ENCODE results near the gene RASSF1. TPM values are rescaled to one million over a fixed set of nuclear protein-coding genes. Genes with fewer than 3 reads are reported as not detected.

The RASSF1 gene
- total RNA-seq, 2 experiments from 2014 or later, result 157 to 160 TPM

DNA sequence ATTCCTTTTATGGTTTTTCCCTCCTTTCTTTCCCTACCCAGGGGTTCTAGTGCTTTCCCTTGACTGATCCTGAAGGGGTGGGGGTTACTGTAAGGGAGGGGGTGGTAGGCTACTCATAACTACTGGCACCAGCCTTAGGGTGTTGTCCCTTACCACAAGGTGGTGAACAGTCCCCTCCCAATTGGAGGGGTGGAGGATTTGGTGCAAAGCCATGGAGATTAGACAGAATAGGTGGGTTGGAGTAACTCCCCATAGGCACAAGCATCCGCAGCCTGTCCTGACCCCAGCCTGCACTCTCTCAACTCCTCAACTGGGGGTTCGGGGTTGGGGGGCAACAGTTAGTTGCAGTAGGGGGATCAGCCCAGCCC lies 15.5 kb downstream of the RASSF1 start:
- ChIA-PET CTCF (interaction anchor here (0.7 to 6.7 kb wide), 11 partner anchors 10 to 131 kb away, joined by 3 to 82 read pairs (median 7); partner anchors contain the start of genes HYAL1, HYAL3, IFRD2 and NAA80), POLR2A (interaction anchor here (1.8 to 31.7 kb wide), 3 partner anchors 18 to 33 kb away, joined by 8 to 704 read pairs (median 21); partner anchors contain the start of genes CYB561D2, HYAL3, IFRD2 and NAA80)
- no peak overlapping the region for H3K27ac Mint-ChIP-seq
- no peak overlapping the region for H3K4me3 Mint-ChIP-seq
- no peaks in the 10 kb centered on the region for H3K9me3 Mint-ChIP-seq
- H3K27me3 Mint-ChIP-seq, result no peaks in the 10 kb centered on the region
- H3K36me3 Mint-ChIP-seq (ENCODE audit: low read depth), result peaks cover 17% of the 10 kb centered on the region
- peaks cover 35% of the 10 kb centered on the region for H3K4me1 Mint-ChIP-seq
- DNase-seq, result no peak

DNA sequence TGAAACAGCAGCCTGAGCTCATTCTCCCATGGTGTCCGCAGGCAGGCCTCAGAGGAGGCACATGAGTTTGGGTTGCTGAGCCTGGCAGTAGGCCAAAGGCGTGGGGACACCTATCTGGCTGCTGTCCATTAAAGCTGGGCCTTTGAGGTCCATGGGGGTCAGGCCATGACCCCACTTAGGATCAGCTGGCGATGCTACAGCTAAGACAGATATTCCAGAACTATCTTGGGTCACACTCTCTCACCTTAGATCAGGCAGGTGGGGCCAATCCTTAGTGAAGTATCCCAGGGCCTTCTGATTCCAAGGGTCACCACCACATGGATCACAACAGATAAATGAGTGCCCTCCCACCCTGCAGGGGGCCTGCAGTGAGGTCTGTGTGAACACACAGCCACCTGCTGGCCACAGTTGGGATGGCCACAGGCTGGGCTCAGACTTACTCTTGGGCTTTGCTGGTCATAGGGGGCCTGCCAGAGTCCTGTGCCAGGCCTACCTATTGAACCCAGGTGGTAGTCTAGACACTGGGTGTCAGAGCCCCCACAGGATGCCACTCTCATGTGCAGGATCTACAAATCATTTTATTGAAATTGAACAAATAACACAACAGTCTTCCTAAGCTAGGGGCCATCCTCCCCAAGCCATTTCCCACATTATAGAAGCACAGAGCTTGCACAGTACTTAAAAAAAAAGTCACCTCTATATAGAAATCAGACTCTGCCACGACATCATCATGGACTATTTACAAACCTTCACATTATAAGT lies 16.1 kb downstream of the RASSF1 start:
- Mint-ChIP-seq H3K9me3 (no peaks in the 10 kb centered on the region), H3K4me1 (peaks cover 41% of the 10 kb centered on the region), H3K36me3 (ENCODE audit: low read depth) (peaks cover 12% of the 10 kb centered on the region), H3K27ac (no peak overlapping the region), H3K27me3 (no peaks in the 10 kb centered on the region), H3K4me3 (no peak overlapping the region)
- DNase-seq, result peak; percentile 69
- CTCF ChIA-PET, result interaction anchor here (0.6 to 6.7 kb wide), 23 partner anchors 10 to 130 kb away, joined by 3 to 82 read pairs (median 5); partner anchors contain the start of genes CYB561D2, GNAI2, HYAL1 and HYAL3
- POLR2A ChIA-PET, result interaction anchor here (1.0 to 31.7 kb wide), 4 partner anchors 9 to 33 kb away, joined by 3 to 704 read pairs (median 14); partner anchors contain the start of genes CYB561D2, HYAL3, IFRD2 and NAA80

DNA sequence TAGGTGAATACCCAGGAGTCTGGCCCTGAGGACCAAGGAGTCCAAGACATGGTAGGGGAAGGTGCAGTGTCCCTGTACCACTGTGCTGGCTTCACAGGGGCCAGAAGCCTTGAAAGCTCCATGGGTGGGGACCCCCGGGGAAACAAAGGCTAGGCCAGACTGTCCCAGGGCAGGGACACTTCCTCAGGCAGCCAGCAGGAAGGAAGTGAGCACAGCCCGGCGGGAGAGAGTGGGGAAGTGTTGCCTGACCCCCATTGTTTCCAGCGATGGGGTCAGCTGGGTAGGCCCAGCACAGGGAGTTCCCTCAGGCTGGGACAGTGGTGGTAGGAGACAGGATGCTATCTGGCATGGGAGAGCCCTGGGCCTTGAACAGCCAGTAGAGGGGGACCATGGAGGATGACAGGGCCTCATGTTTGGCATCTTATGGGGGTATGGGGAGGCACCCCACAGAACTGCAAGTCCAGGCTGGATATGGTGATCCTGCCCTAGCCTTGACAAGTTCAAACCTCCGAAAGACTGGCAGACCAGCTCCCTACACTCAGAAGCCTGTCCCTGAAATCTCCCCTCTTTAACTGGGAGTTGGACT lies 16.9 kb downstream of the RASSF1 start:
- Mint-ChIP-seq H3K9me3 (no peaks in the 10 kb centered on the region), H3K4me1 (peaks cover 48% of the 10 kb centered on the region), H3K36me3 (ENCODE audit: low read depth) (peaks cover 8% of the 10 kb centered on the region), H3K27me3 (no peaks in the 10 kb centered on the region), H3K4me3 (no peak overlapping the region), H3K27ac (peak overlapping the region; percentile 31)
- no peak for DNase-seq
- CTCF ChIA-PET, result interaction anchor here (0.6 to 6.7 kb wide), 20 partner anchors 9 to 129 kb away, joined by 3 to 82 read pairs (median 6); partner anchors contain the start of genes CYB561D2, GNAI2, HYAL1 and HYAL3
- POLR2A ChIA-PET, result interaction anchor here (1.0 to 31.7 kb wide), 4 partner anchors 9 to 32 kb away, joined by 3 to 704 read pairs (median 14); partner anchors contain the start of genes CYB561D2, HYAL3, IFRD2 and NAA80

DNA sequence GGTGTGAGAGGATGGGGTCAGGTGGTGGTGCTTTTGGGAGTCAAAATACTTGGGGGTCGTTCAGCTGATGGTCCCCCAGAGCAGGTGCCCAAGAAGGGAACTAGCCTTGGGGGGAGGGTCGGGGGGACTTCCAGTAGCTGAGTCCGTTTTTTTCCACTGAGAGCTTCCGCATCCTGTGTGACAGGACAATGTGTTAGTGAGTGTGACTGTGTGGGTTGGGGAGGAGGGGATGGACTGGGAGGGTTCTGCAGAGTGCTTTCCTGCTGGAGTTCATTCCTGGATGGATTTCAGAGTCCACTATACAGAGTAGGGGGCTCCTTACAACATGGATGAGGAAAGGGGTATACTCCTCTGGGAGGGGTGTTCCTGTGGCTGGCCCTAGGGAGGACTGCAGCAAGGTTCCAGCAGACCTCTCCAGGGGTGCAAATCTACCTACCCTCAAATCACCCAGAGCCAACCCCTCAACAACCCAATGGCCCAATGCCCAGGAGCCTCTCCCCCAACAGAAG lies 17.5 kb downstream of the RASSF1 start:
- H3K27ac Mint-ChIP-seq, result peak overlapping the region; percentile 31
- peaks cover 48% of the 10 kb centered on the region for H3K4me1 Mint-ChIP-seq
- ChIA-PET CTCF (interaction anchor here (0.8 to 6.7 kb wide), 4 partner anchors 12 to 48 kb away, joined by 3 to 82 read pairs (median 36); partner anchors contain the start of genes HYAL3, IFRD2 and NAA80), POLR2A (interaction anchor here (2.2 to 31.7 kb wide), 2 partner anchors 19 to 24 kb away, joined by 21 to 704 read pairs; partner anchors contain the start of genes CYB561D2, HYAL3, NAA80 and NPRL2)
- no peak overlapping the region for H3K4me3 Mint-ChIP-seq
- H3K36me3 Mint-ChIP-seq (ENCODE audit: low read depth), result peaks cover 2% of the 10 kb centered on the region
- no peaks in the 10 kb centered on the region for H3K9me3 Mint-ChIP-seq
- H3K27me3 Mint-ChIP-seq, result no peaks in the 10 kb centered on the region
- no peak for DNase-seq

DNA sequence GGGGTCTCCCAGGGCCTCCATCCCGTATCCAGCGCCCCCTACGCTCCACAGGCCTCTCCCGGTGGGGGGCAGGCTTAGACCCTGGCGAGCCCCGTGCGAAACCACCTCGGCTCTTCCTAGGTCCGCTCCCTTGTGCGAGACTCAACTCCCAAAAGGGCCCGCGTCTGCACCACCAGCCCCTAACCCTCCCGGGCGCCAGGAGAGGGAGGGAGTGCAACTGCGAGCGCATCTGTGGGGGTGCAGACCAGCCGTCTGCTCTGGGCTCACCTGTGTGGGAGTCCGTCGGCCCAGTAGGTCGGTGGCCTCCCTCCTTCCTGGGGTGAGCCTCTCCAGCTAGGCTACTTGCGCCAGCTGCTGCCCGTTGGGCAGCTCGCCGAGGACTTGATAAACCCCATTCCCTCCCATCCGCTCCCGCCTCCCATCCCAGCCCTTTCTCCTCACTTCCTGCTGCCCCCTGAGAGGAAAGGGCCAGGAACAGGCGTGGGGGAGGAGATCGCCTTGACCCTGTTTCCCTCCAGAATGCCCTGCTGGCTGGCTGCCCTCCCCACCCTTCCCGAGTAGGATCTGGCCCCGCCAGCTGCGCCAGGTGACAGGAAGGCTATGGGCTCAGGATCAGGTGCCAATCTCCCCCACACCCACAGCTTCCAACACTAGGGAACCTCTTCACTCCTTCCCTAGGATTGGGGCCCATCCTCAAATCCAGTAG lies 18.1 kb downstream of the RASSF1 start, which contains the start of gene HYAL2:
HYAL2 (minus strand) TSS at position 360 of the 706 bp plus-strand sequence. CDS start 2,256 bp downstream, outside the sequence.
- no peaks in the 10 kb centered on the region for H3K27me3 Mint-ChIP-seq
- no peak for DNase-seq
- peak within 1 kb of the TSS; percentile 83 for H3K27ac Mint-ChIP-seq
- H3K36me3 Mint-ChIP-seq (ENCODE audit: low read depth), result no peaks in the 10 kb centered on the region
- peaks cover 49% of the 10 kb centered on the region for H3K4me1 Mint-ChIP-seq
- H3K4me3 Mint-ChIP-seq, result peak within 1 kb of the TSS; percentile 72
- H3K9me3 Mint-ChIP-seq, result no peaks in the 10 kb centered on the region
- ChIA-PET CTCF (interaction anchor here (0.8 to 6.7 kb wide), 3 partner anchors 13 to 48 kb away, joined by 3 to 82 read pairs (median 61); partner anchors contain the start of genes HYAL3 and NAA80), POLR2A (interaction anchor here (1.1 to 31.7 kb wide), 3 partner anchors 20 to 76 kb away, joined by 3 to 704 read pairs (median 113); partner anchors contain the start of genes CYB561D2, HYAL3, NAA80 and NPRL2)

DNA sequence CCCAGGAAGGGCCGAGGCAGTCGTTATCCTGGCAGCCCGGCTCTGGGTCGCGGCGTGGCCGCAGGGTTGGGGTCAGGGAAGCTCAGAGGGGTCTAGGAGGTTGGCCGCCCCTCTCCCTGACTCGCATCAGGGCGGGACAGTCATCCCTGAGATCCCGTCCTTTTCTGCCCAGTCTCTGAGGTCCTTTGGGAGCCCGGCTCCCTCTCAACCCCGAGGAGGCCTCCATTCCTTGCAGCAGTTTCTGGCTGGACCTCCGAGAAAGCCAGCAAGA lies 18.6 kb downstream of the RASSF1 start:
- ChIA-PET POLR2A (interaction anchor here (1.1 to 31.7 kb wide), 3 partner anchors 21 to 75 kb away, joined by 3 to 704 read pairs (median 113); partner anchors contain the start of genes CYB561D2, HYAL3, NAA80 and NPRL2), CTCF (interaction anchor here (0.9 to 6.7 kb wide), 5 partner anchors 13 to 75 kb away, joined by 3 to 82 read pairs (median 6); partner anchors contain the start of genes HYAL3, NAA80 and RASSF1)
- no peaks in the 10 kb centered on the region for H3K36me3 Mint-ChIP-seq (ENCODE audit: low read depth)
- H3K4me3 Mint-ChIP-seq, result peak overlapping the region; percentile 37
- H3K27me3 Mint-ChIP-seq, result no peaks in the 10 kb centered on the region
- H3K9me3 Mint-ChIP-seq, result no peaks in the 10 kb centered on the region
- DNase-seq, result no peak
- no peak overlapping the region for H3K27ac Mint-ChIP-seq
- H3K4me1 Mint-ChIP-seq, result peaks cover 48% of the 10 kb centered on the region

DNA sequence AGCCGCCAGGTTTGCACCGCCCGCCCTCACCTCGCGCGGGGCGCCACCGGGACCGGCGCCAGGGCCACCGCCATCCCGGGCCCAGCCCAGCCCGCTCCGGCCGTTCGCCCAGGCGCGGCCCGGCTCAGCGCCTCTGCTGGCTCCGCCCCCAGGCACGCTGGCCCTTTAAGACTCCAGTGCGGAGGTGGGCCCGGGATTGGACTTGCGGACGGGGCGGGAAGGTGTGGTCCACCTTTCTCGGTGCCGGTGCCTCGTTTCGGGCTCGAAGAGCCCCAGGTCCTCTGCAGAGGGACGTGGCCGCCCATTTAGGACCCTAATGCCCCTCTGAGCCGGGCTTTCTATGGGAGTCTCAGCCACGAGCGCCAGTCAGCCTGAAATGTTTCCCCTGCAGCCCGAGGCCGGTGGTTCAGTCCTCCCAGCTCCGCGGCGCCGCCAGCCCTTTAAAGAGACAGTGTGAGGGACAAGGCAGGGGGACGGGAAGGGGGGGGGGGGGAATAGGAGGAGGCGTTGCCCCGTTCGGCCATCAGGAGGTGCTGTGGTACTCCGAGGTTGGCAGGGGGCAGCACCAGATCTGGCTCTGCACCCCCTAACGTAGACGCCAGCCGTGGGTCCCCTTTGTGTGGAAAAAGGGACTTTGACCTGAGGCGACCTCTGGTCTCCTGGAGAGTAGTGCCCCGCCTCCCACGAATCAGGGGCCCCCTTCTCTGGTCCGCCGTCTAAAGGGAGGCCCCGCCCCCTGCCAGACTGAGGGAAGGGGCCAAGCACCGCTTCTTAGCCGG lies 19.1 kb downstream of the RASSF1 start:
- H3K27me3 Mint-ChIP-seq, result no peaks in the 10 kb centered on the region
- ChIA-PET POLR2A (interaction anchor here (1.1 to 31.7 kb wide), 3 partner anchors 21 to 75 kb away, joined by 3 to 704 read pairs (median 113); partner anchors contain the start of genes CYB561D2, HYAL3, NAA80 and NPRL2), CTCF (interaction anchor here (0.6 to 6.7 kb wide), 7 partner anchors 14 to 125 kb away, joined by 3 to 82 read pairs (median 5); partner anchors contain the start of genes HYAL3, NAA80 and RASSF1)
- peak overlapping the region; percentile 83 for H3K27ac Mint-ChIP-seq
- DNase-seq, result peak; percentile 85
- no peaks in the 10 kb centered on the region for H3K36me3 Mint-ChIP-seq (ENCODE audit: low read depth)
- H3K4me3 Mint-ChIP-seq, result peak overlapping the region; percentile 72
- H3K9me3 Mint-ChIP-seq, result no peaks in the 10 kb centered on the region
- H3K4me1 Mint-ChIP-seq, result peaks cover 48% of the 10 kb centered on the region

DNA sequence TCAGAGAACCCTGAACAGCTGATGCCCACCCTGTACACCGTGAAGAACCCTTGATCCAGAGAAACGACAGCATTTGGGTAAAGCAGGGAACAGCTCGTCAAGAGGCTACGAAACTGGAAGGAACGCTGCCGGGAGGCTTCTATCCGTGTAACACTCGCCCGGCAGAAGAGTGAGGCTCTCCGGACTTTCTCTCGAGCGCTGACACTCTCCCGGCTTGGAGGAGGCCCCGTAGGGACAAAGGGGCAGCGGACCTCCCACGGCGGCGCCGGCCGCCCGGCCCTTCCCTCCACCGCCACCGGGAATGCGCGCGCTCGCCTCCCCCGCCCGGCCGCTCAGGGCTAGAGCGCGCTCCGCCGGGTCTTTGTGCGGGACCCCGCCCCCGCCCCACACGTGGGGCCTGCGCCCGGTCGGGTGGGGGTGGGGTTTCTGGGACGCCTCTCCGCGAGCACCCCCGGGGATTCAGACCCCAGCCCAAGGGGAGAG lies 19.7 kb downstream of the RASSF1 start:
- POLR2A ChIA-PET, result interaction anchor here (9.6 to 31.7 kb wide), 2 partner anchors 22 kb away, joined by 113 to 704 read pairs; partner anchors contain the start of genes CYB561D2, HYAL3, NAA80 and NPRL2

DNA sequence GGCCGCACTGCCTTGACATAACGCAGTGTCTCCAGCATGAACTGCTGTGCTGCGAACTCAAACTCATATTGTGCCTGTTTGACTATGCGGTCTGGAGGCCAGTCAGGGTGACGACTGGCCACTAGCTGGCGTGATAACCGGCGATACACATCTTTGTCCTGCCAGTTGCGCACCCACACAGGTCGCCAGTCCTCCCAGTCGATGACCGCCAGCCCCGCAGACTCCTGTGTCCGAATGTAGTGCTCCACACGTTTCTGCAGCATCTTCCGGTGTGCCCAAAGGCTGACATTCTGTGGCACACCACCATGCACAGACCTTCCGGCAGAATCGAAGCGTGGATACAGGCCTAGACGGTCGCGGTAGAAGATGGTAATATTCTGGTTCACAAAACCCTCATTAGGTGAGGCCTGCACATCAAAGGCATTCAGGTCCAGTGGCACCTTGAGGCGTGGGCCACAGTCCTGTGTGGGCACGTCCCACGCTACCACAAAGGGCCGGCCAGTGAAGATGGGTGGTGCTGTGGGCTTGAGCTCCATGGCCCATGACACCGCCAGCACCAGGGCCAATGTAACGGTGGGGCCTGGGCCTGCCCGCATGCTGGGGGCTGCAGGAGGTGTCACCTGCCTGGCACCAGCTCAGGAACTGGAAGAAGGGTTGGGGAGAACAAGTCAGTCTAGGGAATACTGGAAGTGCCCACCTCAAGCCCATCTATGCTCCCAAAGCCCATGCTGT lies 20.6 kb downstream of the RASSF1 start:
- no peaks in the 10 kb centered on the region for H3K9me3 Mint-ChIP-seq
- H3K4me1 Mint-ChIP-seq, result peaks cover 58% of the 10 kb centered on the region
- no peaks in the 10 kb centered on the region for H3K27me3 Mint-ChIP-seq
- H3K27ac Mint-ChIP-seq, result peak overlapping the region; percentile 37
- peaks cover 4% of the 10 kb centered on the region for H3K36me3 Mint-ChIP-seq (ENCODE audit: low read depth)
- ChIA-PET POLR2A (interaction anchor here (9.6 to 31.7 kb wide), 2 partner anchors 21 to 23 kb away, joined by 113 to 704 read pairs; partner anchors contain the start of genes CYB561D2, HYAL3, NAA80 and NPRL2), CTCF (interaction anchor here (1.0 to 6.7 kb wide), 3 partner anchors 14 to 21 kb away, joined by 3 to 82 read pairs (median 61); partner anchors contain the start of genes HYAL3 and NAA80)
- peak; percentile 16 for DNase-seq
- H3K4me3 Mint-ChIP-seq, result peak overlapping the region; percentile 86

More for the DNA sequence above, 19.7 kb downstream of the RASSF1 start:
- Mint-ChIP-seq H3K4me3 (peak overlapping the region; percentile 86), H3K4me1 (peaks cover 52% of the 10 kb centered on the region), H3K36me3 (ENCODE audit: low read depth) (peaks cover 4% of the 10 kb centered on the region), H3K27ac (peak overlapping the region; percentile 69), H3K9me3 (no peaks in the 10 kb centered on the region), H3K27me3 (no peaks in the 10 kb centered on the region)
- DNase-seq, result peak; percentile 71
- CTCF ChIA-PET, result interaction anchor here (0.6 to 6.7 kb wide), 7 partner anchors 14 to 124 kb away, joined by 3 to 82 read pairs (median 5); partner anchors contain the start of genes HYAL3, NAA80 and RASSF1

DNA sequence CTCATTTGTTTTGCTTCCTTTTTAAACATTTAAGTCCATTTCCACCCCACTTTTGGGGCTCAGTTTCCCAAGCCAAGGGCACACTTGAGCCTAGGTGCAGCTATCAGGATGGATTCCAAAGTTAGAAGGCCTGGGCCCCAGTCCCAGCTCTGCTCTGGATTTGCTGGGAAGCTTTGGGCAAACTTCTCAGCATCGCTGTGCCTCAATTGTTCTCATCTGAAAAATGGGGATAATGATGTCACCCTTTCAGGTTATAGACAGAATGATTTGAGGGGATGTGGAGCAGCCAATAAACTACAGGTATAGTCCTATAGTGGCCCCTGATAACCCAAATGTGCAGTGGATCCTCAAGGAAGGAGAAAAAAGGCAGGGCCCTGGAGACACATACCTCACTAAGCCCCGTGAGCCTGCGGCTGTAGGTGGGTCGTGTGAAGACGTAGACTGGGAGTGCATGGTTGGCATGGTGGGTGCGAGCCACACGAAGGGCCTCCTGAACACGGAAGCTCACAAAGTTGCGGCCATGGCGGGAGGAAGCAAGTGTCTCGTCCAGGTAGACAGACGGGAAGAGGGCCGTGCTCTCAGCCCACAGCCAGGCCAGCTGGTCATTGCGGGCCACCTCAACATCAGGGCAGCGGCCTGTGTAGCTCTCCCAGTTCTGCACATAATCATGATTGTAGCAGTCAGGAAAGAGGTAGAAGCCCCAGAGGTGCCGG lies 21.3 kb downstream of the RASSF1 start:
- CTCF ChIA-PET, result interaction anchor here (1.0 to 2.0 kb wide), 2 partner anchors 13 to 20 kb away, joined by 3 to 8 read pairs; partner anchors contain the start of genes HYAL3 and NAA80
- no peak for DNase-seq
- Mint-ChIP-seq H3K27ac (no peak overlapping the region), H3K4me3 (peak overlapping the region; percentile 86), H3K36me3 (ENCODE audit: low read depth) (peaks cover 4% of the 10 kb centered on the region), H3K4me1 (peaks cover 59% of the 10 kb centered on the region), H3K9me3 (no peaks in the 10 kb centered on the region), H3K27me3 (no peaks in the 10 kb centered on the region)
- POLR2A ChIA-PET, result interaction anchor here (9.6 to 31.7 kb wide), 2 partner anchors 21 to 23 kb away, joined by 113 to 704 read pairs; partner anchors contain the start of genes CYB561D2, HYAL3, NAA80 and NPRL2
